Smooth muscle cell (in vitro differentiated cells): ENCODE data around the gene LRRN4CL. TPM values are rescaled to one million over a fixed set of nuclear protein-coding genes. Genes with fewer than 3 reads are reported as not detected.

Experiments used
- DNase-seq: peaks from one replicate; lab custom pipeline; 2025; ENCODE audit not compliant: unreplicated experiment; lab: John Stamatoyannopoulos, UW
- H2AFZ ChIP-seq: fragments of 200-600 bp; sonication (generic); 2 replicates; pipeline ENCODE4 v1.6.0; 2016; ENCODE audit warnings: antibody characterized with exemption, low read depth, mild to moderate bottlenecking
- H3F3A ChIP-seq: fragments of 200-600 bp; sonication (generic); 2 replicates; pipeline ENCODE4 v1.6.0; 2017; ENCODE audit warnings: antibody characterized with exemption, low read depth
- H3K27ac ChIP-seq: fragments of 200-600 bp; sonication (generic); 2 replicates; pipeline ENCODE4 v1.5.1; 2016; ENCODE audit warnings: low read depth, mild to moderate bottlenecking
- H3K27me3 ChIP-seq: fragments of 200-600 bp; sonication (generic); 2 replicates; pipeline ENCODE4 v1.6.1; 2016; ENCODE audit warnings: low read depth, mild to moderate bottlenecking
- H3K36me3 ChIP-seq: fragments of 200-600 bp; sonication (generic); 2 replicates; pipeline ENCODE4 v1.5.1; 2016; ENCODE audit warnings: low read depth
- H3K4me1 ChIP-seq: fragments of 200-600 bp; sonication (generic); 2 replicates; pipeline ENCODE4 v1.5.1; 2016; ENCODE audit warnings: low read depth
- H3K4me2 ChIP-seq: fragments of 200-600 bp; sonication (generic); 2 replicates; pipeline ENCODE4 v1.6.0; 2016; ENCODE audit warnings: mild to moderate bottlenecking
- H3K4me3 ChIP-seq: fragments of 200-600 bp; sonication (generic); 2 replicates; pipeline ENCODE4 v1.5.1; 2016; ENCODE audit warnings: mild to moderate bottlenecking
- H3K79me2 ChIP-seq: fragments of 200-600 bp; sonication (generic); 2 replicates; pipeline ENCODE4 v1.6.0; 2016; ENCODE audit warnings: low read depth, mild to moderate bottlenecking
- H3K9ac ChIP-seq: fragments of 200-600 bp; sonication (generic); 2 replicates; pipeline ENCODE4 v1.6.0; 2016; ENCODE audit warnings: low read depth
- H3K9me3 ChIP-seq: fragments of 200-600 bp; sonication (generic); replicated peaks from 2 replicates; pipeline ENCODE4 v1.5.1; 2016; ENCODE audit warnings: low read depth
- H4K20me1 ChIP-seq: fragments of 200-600 bp; sonication (generic); 2 replicates; pipeline ENCODE4 v1.6.0; 2016; ENCODE audit warnings: low read depth
- WGBS: methylation state at CpG from one replicate; pipeline ENCODE4 v1.1.7; 2016; ENCODE audit warnings: low lambda C conversion rate; 5-methylcytosine and 5-hydroxymethylcytosine counted together
- polyA plus RNA-seq: library from polyadenylated mRNA; unstranded; fragments of >200 nt; fragmentation: Nextera tagmentation; extraction: Ambion mirVana; gene quantifications from 2 replicates; pipeline ENCODE4 v1.2.1, GENCODE V29; 2016
- total RNA-seq: library from RNA; depleted of rRNA; stranded (reverse); fragments of >200 nt; gene quantifications from 2 replicates; pipeline ENCODE4 v1.2.3, GENCODE V29; 2014
- TF ChIP-seq, protein P1 (sequence below): fragments of 200-600 bp; sonication (generic); IDR thresholded peaks from 2 replicates; pipeline ENCODE4 v1.5.1; 2017; ENCODE audit warnings: borderline replicate concordance, mild to moderate bottlenecking, antibody characterized with exemption; ENCODE audit not compliant: insufficient read depth, poor library complexity, severe bottlenecking

Gene LRRN4CL
- total and polyA plus RNA-seq, 2 experiments from 2014 or later: 1.3 TPM; not detected in 1

DNA sequence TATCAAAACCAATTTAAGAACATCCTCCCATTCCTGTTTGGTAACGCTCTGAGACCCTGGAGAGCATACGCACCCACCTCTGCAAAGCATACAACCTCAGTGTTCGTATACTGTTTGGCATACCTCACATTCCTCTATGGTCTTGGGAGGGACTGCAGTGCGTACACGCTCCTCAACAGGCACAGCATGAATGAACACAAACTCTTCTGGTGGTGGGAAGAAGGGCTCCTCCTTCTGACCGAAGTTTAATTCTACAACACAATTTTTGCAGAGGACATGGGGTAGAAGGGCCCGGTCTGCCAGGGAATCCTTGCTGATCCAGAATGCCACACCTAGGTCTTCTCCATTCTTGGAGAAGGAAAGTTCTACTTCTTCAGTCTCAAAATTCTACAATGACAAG lies 32.7 kb upstream of the LRRN4CL start:
- WGBS: 80% methylated on average over 7 of the region's 7 CpGs
- Histone ChIP-seq H3K4me3 (no peak overlapping the region), H3K27ac (no peak overlapping the region), H3K4me1 (peaks cover 16% of the 10 kb centered on the region), H2AFZ (no peak overlapping the region), H3K27me3 (no peaks in the 10 kb centered on the region), H3K79me2 (peaks cover 88% of the 10 kb centered on the region), H3K36me3 (peaks cover 31% of the 10 kb centered on the region), H3F3A (peaks cover 24% of the 10 kb centered on the region), H3K4me2 (no peak overlapping the region), H3K9me3 (no peaks in the 10 kb centered on the region), H4K20me1 (peaks cover 53% of the 10 kb centered on the region), H3K9ac (no peak overlapping the region)
- DNase-seq: no peak
- TF ChIP-seq, protein P1, sequence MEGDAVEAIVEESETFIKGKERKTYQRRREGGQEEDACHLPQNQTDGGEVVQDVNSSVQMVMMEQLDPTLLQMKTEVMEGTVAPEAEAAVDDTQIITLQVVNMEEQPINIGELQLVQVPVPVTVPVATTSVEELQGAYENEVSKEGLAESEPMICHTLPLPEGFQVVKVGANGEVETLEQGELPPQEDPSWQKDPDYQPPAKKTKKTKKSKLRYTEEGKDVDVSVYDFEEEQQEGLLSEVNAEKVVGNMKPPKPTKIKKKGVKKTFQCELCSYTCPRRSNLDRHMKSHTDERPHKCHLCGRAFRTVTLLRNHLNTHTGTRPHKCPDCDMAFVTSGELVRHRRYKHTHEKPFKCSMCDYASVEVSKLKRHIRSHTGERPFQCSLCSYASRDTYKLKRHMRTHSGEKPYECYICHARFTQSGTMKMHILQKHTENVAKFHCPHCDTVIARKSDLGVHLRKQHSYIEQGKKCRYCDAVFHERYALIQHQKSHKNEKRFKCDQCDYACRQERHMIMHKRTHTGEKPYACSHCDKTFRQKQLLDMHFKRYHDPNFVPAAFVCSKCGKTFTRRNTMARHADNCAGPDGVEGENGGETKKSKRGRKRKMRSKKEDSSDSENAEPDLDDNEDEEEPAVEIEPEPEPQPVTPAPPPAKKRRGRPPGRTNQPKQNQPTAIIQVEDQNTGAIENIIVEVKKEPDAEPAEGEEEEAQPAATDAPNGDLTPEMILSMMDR: no peak

DNA sequence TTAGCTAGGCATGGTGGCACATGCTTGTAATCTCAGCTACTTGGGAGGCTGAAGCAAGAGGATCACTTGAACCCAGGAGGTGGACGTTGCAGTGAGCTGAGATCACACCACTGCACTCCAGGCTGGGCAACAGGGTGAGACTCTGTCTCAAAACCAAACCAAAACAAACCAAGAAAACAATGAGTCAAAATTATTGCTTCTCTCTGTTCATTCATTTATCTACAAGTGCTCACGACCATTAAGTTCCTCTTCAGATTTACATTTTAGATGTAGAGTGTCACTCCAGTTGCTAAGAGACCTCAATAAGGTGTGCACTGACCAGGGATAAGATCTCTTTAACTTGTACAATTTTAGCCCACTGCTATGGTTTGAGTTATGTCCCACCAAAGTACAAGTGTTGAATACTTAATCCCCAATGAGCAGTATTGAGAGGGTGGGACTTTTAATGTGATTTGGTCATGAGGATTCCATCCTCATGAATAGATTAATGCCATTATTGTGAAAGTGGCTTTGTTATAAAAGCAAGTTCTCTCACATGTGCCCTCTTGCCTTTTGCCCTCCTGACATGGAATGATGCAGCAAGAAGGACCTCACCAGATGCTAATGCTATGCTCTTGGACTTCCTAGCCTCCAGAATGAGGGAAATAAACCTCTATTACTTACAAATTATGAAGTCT lies 30.1 kb upstream of the LRRN4CL start:
- Histone ChIP-seq H3K9me3 (no peaks in the 10 kb centered on the region), H3K4me3 (no peak overlapping the region), H3K4me2 (no peak overlapping the region), H2AFZ (no peak overlapping the region), H3K9ac (no peak overlapping the region), H3K4me1 (peaks cover 5% of the 10 kb centered on the region), H4K20me1 (peaks cover 31% of the 10 kb centered on the region), H3K27ac (no peak overlapping the region), H3K79me2 (peaks cover 76% of the 10 kb centered on the region), H3K27me3 (no peaks in the 10 kb centered on the region), H3F3A (peaks cover 35% of the 10 kb centered on the region), H3K36me3 (peaks cover 31% of the 10 kb centered on the region)
- DNase-seq: no peak
- TF ChIP-seq, protein P1: no peak
- WGBS: 96% methylated on average over 2 of the region's 2 CpGs

DNA sequence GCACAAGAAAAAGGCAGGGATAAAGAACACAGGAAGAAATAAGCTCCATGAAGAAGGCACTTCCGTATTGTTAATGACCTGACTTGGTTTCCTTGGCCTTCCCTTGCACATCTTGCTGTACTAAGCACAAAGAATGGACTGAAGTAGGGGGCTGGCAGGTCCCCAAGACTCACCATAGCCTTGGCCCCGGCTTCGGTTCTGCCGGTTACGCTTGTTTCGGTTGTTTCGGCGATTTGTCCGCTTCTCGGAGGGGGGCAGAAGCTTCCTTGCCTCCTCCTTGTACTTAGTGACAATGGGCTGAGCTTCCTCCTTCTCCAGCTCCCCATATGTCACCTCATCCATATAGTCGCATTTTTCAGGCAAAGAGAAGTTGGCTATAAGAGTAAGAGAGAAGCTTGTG lies 27.5 kb upstream of the LRRN4CL start:
- Histone ChIP-seq H3K27ac (no peak overlapping the region), H3K4me1 (no peaks in the 10 kb centered on the region), H3K9me3 (no peaks in the 10 kb centered on the region), H3K4me2 (no peak overlapping the region), H2AFZ (no peak overlapping the region), H3K4me3 (no peak overlapping the region), H4K20me1 (peaks cover 6% of the 10 kb centered on the region), H3F3A (peaks cover 44% of the 10 kb centered on the region), H3K36me3 (peaks cover 19% of the 10 kb centered on the region), H3K79me2 (peaks cover 50% of the 10 kb centered on the region), H3K27me3 (no peaks in the 10 kb centered on the region), H3K9ac (no peak overlapping the region)
- 96% methylated on average over 11 of the region's 11 CpGs for WGBS
- no peak for DNase-seq
- TF ChIP-seq, protein P1: no peak

DNA sequence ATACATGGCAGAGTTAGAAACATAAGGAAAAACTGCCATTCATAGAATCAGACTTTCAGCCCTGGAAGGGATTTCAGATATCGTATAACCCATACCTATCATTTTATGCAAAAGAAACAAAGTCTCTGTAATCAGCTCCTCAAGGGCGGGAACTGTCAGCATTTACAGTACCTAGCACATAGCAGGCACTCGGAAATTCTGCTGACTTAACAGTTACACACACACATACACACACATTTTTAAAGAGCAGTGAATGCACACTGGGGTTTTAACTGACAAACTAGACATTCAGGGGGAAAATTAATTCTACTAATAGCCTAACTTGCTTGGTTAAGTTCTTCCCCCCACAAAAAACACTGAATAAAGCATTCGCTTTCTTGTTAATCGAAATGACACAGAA lies 26.9 kb upstream of the LRRN4CL start:
- TF ChIP-seq, protein P1: no peak
- Histone ChIP-seq H3F3A (peaks cover 44% of the 10 kb centered on the region), H3K36me3 (peaks cover 15% of the 10 kb centered on the region), H3K27ac (no peak overlapping the region), H4K20me1 (peaks cover under 1% of the 10 kb centered on the region), H2AFZ (no peak overlapping the region), H3K9me3 (no peaks in the 10 kb centered on the region), H3K79me2 (peaks cover 44% of the 10 kb centered on the region), H3K27me3 (no peaks in the 10 kb centered on the region), H3K9ac (no peak overlapping the region), H3K4me3 (no peak overlapping the region), H3K4me2 (no peak overlapping the region), H3K4me1 (no peaks in the 10 kb centered on the region)
- no peak for DNase-seq
- 94% methylated on average over 5 of the region's 5 CpGs for WGBS
